Nucleus accumbens (tissue), 56 donors: ENCODE measurements around the gene IGFBP2.
"Not testable (repeated sequence)": the region's sequence is repeated elsewhere in the genome, so short reads cannot be mapped to it uniquely, and the experiment has no call there.

Experiments
- DNase-seq, 56 donors: peaks; one replicate each; lab custom pipeline; 2025; lab: John Stamatoyannopoulos, UW

The IGFBP2 gene, protein sequence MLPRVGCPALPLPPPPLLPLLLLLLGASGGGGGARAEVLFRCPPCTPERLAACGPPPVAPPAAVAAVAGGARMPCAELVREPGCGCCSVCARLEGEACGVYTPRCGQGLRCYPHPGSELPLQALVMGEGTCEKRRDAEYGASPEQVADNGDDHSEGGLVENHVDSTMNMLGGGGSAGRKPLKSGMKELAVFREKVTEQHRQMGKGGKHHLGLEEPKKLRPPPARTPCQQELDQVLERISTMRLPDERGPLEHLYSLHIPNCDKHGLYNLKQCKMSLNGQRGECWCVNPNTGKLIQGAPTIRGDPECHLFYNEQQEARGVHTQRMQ

DNA sequence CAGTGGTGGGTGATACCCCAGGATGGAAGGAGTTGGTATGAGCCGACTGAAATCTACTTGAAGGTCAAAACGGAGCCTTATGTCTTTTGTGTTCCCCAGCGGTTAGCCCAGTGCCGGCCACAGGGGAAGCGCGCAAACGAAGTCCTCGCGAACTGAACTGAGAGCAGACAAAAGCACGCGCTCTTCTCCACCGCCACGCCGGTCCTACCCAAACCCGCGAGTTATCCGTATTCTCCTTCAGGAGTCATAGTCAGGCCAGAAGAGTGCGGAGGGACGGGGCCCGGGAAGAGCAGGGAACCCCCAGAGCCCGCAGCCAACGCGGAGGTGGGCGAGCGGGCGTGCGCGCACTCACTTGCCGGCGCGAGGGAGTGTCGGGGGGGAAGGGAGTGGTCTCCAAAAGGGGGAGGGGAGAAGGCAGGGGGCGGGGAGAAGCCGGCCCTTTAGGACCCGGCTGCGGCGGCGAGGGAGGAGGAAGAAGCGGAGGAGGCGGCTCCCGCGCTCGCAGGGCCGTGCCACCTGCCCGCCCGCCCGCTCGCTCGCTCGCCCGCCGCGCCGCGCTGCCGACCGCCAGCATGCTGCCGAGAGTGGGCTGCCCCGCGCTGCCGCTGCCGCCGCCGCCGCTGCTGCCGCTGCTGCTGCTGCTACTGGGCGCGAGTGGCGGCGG is at the start of gene IGFBP2:
IGFBP2 (plus strand) TSS at position 469 of the 664 bp plus-strand sequence; CDS start at position 573, 104 bp downstream.
- DNase-seq = peak in 2 of 56 donors; percentile 11 to 13

GRCh38 chr2:216583606-216584005 is 49.6 kb upstream of the IGFBP2 start:
- peak in 8 of 56 donors; percentile 1 to 48 (median 18) for DNase-seq

DNA sequence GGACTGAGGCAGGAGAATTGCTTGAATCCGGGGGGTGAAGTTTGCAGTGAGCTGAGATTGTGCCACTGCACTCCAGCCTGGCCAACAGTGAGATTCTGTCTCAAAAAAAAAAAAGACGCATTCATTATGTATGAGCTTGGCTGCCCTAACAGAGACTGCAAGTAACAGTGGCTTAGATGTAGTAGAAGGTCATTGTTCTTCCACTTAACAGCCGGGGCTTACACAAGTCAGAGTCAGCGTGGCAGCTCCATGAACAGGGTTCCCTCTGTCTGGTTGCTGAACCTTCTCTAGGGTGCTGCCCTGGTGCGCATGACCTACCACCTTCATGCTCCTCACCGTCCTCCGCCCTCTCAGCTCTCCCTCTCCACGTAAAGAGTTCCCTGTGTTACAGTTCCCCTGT is 49.1 kb upstream of the IGFBP2 start:
- DNase-seq = peak in 45 of 56 donors; percentile 2 to 67 (median 34)

DNA sequence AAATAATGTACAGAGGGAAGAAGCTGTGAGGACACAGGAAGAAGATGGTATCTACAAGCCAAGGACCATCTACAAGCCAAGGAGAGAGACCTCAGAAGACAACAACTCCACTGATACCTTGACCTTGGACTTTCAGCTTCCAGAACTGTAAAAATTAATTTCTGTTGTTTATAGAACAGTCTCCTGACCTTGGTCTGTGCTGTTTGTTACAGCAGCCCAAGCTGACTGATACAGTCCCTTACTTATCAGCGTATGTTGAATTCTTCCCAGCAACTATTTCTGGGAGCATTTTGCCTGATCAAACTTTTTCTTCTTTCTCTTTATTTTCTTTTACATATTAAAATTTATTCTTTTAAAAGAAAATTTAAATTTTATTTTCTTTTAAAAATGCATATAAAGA is 47.8 kb upstream of the IGFBP2 start:
- DNase-seq = no peak

DNA sequence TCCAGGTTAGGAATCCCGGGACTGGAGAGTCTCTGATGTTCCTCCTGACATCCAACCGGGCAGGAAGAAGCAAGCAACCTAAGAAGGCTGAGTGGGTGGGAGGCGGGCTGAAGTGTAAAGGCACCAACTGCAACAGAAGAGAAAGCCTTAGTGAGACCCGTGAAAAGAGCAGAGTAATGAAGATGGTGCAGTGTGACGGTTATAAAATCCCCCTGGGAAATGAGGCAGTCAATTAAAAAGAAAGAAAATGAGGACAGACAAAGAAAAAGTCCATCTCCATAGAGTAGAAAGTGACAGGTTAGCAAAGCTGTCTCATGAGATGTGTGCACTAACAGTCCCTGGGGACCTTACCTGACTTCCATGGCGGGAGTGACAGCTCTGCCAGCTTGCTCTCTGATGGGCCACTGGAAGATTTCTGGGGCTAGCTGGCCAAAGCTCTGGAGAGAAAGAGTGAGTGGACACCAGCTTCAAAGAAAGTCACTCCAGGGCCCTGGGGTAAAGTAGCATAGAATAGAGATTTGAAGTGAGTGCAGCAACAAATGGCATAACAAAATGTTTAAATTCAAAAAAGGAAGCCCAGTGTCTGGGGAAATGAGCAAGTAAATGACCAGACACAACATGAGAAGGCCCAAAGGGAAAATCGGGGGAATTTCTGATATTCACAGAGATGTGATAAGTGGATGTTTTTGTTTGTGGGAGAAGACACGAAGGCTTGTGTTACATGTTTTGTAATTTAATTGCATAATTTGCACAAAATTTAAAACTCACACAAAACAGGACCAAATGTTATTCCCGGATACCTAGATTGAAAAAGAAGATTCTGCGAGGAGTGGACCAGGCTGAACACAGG is 44.1 kb upstream of the IGFBP2 start:
- no peak for DNase-seq

DNA sequence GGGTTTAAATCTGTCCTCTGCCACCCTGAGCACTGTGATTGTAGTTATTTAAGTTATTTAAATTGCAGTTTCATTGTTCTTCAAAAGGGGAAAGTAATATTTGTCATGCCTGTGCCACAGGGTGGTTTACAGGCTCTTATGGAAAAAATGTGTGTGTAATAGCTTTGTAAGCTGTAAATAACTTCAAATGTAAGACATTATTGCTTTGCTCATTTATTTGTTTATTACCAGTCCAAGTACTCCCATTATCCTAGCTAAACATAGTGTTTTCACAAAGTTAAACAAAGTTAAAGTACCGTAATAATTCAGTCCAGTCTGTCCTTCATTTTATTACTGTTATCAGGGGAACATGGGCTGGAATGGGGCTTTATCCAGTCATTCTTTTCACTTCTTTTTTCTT is 43.4 kb upstream of the IGFBP2 start:
- no peak for DNase-seq

- peak in 1 of 56 donors; percentile 0 for DNase-seq
These were observed 42.4 kb upstream of the IGFBP2 start for GRCh38 chr2:216590780-216591179.

- no peak for DNase-seq
These were observed 41.7 kb upstream of the IGFBP2 start for GRCh38 chr2:216591480-216591879.

DNA sequence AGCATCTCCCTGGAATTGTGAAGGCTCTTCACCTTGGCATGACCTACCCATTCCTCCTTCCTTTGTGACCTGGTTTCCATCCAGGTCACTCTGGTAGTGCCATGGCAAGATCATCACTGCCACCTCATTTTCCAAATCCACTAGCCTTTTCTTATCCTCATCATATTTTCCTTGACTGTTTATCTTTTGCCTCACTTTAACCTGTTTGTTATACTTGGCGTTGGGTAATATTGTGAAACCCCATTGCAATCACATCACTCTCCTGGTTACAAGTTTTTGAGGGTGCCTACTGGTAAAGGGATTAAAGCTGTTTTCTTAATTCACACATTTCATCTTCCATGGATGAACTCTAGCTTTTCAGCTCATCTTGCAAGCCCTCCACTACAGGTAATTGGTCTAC is 39.1 kb upstream of the IGFBP2 start:
- no peak for DNase-seq

DNA sequence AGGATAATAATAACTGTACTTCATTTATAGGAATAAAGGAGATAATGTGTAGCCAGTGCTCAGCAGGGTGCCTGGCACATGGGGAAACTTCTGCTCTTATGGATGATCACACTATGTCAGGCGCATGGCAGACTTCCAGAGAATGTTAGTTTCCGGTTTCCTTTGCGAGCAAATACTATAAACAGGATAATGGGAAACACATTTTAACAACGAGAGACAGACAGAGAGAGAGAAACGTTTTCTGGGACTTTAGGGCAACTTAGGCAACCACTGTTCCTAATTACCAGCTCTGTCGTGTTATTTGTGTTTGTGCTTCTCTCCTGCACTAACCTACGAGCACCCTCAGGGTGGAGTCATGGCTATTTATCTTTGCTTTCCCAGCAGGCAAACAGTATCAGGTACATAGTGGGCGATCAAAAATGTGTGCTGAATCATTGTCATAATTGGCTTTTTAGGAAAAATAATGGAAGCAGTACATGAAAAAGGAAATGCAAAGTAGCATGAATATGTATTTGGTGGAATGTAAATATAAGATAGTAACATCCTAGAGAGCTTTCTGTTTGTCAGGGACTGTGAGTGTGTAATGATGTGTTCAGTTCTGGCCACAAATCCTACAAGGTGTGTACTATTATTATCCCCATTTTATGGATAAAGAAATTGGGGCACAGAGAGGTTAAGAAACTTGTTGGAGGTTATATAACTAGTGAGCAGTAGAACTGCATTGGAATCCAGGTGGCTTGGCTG is 36.8 kb upstream of the IGFBP2 start:
- no peak for DNase-seq

GRCh38 chr2:216596980-216597509 is 36.2 kb upstream of the IGFBP2 start:
- no peak for DNase-seq

DNA sequence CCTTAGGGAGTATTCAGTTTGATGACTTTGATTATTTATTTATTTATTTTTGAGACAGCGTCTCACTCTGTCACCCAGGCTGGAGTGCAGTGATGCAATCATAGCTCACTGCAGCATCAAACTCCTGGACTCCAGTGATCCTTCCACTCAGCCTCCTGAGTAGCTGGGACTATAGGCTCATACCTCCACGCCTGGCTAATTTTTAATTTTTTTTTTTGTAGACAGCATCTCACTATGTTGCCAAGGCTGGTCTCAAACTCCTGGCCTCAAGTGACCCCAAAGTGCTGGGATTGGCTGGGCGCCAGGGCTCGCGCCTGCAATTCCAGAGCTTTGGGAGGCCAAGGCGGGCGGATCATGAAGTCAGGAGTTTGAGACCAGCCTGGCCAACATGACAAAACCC is 35.4 kb upstream of the IGFBP2 start:
- not testable (repeated sequence) for DNase-seq

- DNase-seq = no peak
These were observed 31.4 kb upstream of the IGFBP2 start for GRCh38 chr2:216601632-216602409.

GRCh38 chr2:216603010-216603883 is 30.0 kb upstream of the IGFBP2 start:
- no peak for DNase-seq

GRCh38 chr2:216603884-216604245 is 29.4 kb upstream of the IGFBP2 start:
- DNase-seq = no peak

DNA sequence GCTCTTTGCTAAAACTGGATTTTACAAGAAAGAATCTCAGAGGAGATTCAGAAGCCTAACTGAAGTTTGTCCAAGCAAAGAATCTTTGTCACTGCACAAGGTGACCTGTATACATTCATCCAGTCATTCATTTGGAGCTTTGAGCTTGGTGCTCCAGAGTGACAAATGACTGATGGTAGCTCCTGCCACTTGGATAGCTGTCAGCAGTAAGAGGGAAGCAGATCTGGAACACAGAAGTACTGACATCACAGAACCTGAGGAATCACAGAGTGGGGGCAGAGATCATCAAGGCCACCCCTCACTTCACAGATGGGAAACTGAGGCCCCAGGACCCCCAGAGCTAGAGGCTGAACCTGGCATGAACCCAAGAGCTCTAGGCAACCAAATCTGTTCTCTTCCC is 28.8 kb upstream of the IGFBP2 start:
- no peak for DNase-seq

- DNase-seq = no peak
These were observed 26.5 kb upstream of the IGFBP2 start for GRCh38 chr2:216606551-216607276.

DNA sequence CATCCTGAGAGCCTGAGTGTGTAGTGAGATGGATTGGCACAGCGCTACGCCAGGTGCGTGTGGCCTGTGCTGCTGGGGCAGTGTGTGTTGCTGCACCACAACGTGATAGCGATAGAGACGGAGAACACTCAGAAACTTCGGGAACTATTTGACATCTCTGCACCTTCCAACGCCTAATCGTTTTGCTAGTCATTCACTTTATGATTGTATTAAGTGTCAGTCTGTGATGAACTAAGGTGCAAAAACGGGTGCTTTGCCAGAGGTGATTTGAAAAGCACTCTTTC is 26.0 kb upstream of the IGFBP2 start:
- DNase-seq = no peak
